T-helper 1 cell treated with Interleukin-12 subunit alpha and Interleukin-12 subunit beta and Interleukin-4 antibody, amounts not matched to agents 30 μg/mL and 1 μg/mL, for 36 hours (primary cell): ENCODE data around the gene CD93.

Experiments
- H3K27ac Mint-ChIP-seq: one replicate; pipeline ENCODE4 v1.8.0; 2021; ENCODE audit warnings: mild to moderate bottlenecking, mixed read lengths
- H3K27me3 Mint-ChIP-seq: one replicate; pipeline ENCODE4 v1.8.0; 2021; ENCODE audit warnings: low read depth, mixed read lengths
- H3K36me3 Mint-ChIP-seq: one replicate; pipeline ENCODE4 v1.8.0; 2021; ENCODE audit warnings: low read depth, mixed read lengths
- H3K4me1 Mint-ChIP-seq: one replicate; pipeline ENCODE4 v1.8.0; 2021; ENCODE audit warnings: low read depth, mixed read lengths
- H3K4me3 Mint-ChIP-seq: one replicate; pipeline ENCODE4 v1.8.0; 2021; ENCODE audit warnings: mild to moderate bottlenecking, moderate library complexity, mixed read lengths
- H3K9me3 Mint-ChIP-seq: one replicate; pipeline ENCODE4 v1.8.0; 2021; ENCODE audit warnings: mixed read lengths

The CD93 gene

GRCh38 chr20:23097636-23098580 is 11.8 kb upstream of the CD93 start:
- no peaks in the 10 kb centered on the region for H3K36me3 Mint-ChIP-seq
- peaks cover 8% of the 10 kb centered on the region for H3K27me3 Mint-ChIP-seq
- no peak overlapping the region for H3K4me3 Mint-ChIP-seq
- no peaks in the 10 kb centered on the region for H3K9me3 Mint-ChIP-seq
- H3K4me1 Mint-ChIP-seq = no peaks in the 10 kb centered on the region
- H3K27ac Mint-ChIP-seq = no peak overlapping the region

DNA sequence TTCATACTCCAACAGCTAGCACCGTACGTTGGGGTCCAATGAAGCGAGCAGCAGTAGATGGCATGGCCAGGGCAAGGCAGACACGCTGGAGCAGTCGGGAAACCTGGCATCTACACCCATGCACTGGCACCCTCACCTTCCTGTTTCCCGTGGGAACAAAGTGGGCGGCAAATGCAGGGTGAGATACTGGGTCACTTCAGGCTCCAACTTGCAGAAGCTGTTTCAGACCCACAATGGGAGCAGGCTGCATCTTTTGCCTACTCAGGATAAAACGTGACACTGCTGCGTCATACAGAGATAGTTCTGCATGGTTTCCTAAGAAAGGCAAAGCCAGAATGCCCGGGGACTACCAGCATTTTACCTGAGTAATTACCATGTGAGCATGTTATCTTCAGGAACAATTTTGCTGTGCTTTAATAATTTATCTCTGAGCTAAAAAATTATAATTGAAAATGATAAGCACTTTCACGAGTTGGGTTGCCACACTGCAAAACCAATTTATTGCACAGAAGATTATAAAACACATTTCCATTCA is 10.9 kb upstream of the CD93 start:
- Mint-ChIP-seq H3K27me3 (peaks cover 12% of the 10 kb centered on the region), H3K36me3 (no peaks in the 10 kb centered on the region), H3K4me3 (no peak overlapping the region), H3K9me3 (no peaks in the 10 kb centered on the region), H3K4me1 (no peaks in the 10 kb centered on the region), H3K27ac (no peak overlapping the region)

- Mint-ChIP-seq H3K4me1 (no peaks in the 10 kb centered on the region), H3K27me3 (peaks cover 13% of the 10 kb centered on the region), H3K36me3 (no peaks in the 10 kb centered on the region), H3K27ac (no peak overlapping the region), H3K4me3 (no peak overlapping the region), H3K9me3 (no peaks in the 10 kb centered on the region)
Measured at GRCh38 chr20:23096097-23096496, 10.0 kb upstream of the CD93 start.

- Mint-ChIP-seq H3K4me3 (no peak overlapping the region), H3K9me3 (no peaks in the 10 kb centered on the region), H3K27ac (no peak overlapping the region), H3K36me3 (no peaks in the 10 kb centered on the region), H3K27me3 (peaks cover 14% of the 10 kb centered on the region), H3K4me1 (no peaks in the 10 kb centered on the region)
Measured at GRCh38 chr20:23095499-23095898, 9.4 kb upstream of the CD93 start.

DNA sequence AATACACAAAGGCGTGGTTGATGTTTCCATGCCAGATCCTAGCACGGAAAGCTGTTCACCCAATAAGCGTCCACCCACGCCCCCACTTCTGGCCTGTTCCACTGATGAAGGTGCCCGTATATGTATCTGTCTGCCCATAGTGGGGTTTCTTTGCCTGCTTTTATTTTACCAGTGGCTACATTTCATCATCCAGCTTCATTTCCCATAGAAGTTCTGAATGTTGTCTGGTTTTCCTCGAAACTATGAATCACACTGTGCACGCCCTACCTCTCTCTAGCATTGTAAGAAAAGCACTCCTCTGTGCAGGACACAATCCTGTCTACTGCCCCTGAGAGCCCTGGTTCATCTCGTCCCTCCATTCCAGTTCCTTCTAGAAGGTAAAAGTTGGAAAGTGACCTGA is 8.8 kb upstream of the CD93 start:
- Mint-ChIP-seq H3K36me3 (no peaks in the 10 kb centered on the region), H3K27ac (no peak overlapping the region), H3K4me3 (no peak overlapping the region), H3K9me3 (no peaks in the 10 kb centered on the region), H3K27me3 (peaks cover 19% of the 10 kb centered on the region), H3K4me1 (no peaks in the 10 kb centered on the region)

DNA sequence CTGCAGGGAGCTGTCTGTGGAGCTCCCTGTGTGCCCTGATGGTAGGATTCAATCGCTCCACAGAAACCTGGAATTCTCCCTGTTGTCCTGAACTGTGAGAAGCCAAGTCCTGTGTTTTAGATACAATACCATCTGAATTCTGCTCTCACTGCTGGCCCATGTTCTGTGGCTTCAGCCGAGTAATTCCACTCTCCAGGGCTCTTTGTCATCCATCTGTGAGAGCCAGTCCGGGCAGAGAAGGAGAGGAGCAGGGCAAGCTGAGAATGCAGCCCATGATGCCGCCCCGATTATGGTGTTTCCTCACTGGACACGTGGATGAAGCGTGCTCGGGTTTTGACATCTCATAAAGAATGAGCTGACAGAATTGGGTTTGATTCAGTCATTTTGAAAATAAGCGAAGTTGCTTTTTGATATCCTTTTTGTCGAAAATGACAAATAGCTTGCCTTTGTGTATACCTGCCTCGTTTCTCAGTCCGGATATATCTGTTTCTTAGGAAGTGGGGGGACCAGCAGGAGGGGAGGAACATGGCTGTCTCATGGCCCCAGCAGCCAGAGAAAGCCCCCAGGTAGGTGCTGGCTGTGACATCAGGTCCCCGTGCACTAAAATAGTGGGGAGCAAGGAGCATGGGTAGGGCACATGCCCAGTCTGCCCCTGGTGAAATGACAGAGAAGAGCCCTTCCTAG is 8.2 kb upstream of the CD93 start:
- Mint-ChIP-seq H3K27me3 (peaks cover 19% of the 10 kb centered on the region), H3K27ac (no peak overlapping the region), H3K4me1 (no peaks in the 10 kb centered on the region), H3K4me3 (no peak overlapping the region), H3K36me3 (no peaks in the 10 kb centered on the region), H3K9me3 (no peaks in the 10 kb centered on the region)

GRCh38 chr20:23093613-23094012 is 7.5 kb upstream of the CD93 start:
- Mint-ChIP-seq H3K27ac (no peak overlapping the region), H3K4me3 (no peak overlapping the region), H3K9me3 (no peaks in the 10 kb centered on the region), H3K27me3 (peaks cover 19% of the 10 kb centered on the region), H3K4me1 (no peaks in the 10 kb centered on the region), H3K36me3 (no peaks in the 10 kb centered on the region)

DNA sequence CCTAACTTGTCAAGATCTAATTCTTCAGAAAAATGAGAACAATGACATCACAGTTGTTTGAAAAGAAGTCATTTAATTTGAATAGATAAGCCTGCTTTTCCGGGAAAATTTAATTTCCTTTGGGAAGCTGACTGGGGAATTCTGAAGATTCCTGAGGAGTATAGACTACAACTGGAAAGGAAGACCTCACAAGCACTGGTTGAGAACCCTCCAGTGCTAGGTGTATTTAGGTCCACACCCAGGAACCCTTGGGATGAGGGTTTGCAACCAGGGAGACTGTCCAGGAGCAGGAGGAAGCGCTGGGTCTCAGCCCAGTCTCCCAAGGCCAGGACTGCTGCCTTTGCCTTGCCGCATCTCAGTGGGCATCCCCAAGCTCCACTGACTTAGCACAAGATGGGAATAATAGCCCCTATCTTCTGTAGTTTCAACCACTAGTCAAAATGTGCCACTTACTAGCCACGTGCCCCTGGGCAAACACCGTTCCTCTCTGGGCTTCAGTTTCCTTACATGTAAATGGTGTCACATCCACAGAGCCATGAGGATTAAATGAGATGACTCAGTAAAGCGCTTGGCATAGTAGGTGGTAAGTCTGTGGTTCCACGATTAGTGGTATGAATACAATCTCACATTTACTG is 6.9 kb upstream of the CD93 start:
- Mint-ChIP-seq H3K4me1 (no peaks in the 10 kb centered on the region), H3K36me3 (no peaks in the 10 kb centered on the region), H3K9me3 (no peaks in the 10 kb centered on the region), H3K27ac (no peak overlapping the region), H3K4me3 (no peak overlapping the region), H3K27me3 (peaks cover 19% of the 10 kb centered on the region)

DNA sequence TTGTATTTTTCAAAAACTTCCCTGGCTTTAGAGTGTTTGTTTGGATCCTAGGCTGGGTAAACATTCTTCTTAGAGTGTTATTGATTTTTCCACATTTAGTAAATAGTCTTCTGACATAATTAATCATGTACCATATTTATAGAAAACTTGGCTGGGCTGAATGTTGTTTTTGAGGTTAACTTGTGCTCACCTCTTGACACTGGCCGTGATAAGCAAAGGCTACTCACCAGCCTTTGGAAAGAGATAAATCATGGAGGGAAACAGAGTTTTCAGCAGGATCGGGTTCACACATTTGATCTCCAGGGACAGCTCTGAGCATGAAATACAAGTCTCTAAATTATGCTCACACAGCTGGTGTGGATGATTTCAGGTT is 6.2 kb upstream of the CD93 start:
- Mint-ChIP-seq H3K9me3 (no peaks in the 10 kb centered on the region), H3K4me3 (no peak overlapping the region), H3K27me3 (peaks cover 19% of the 10 kb centered on the region), H3K4me1 (peaks cover 2% of the 10 kb centered on the region), H3K27ac (no peak overlapping the region), H3K36me3 (no peaks in the 10 kb centered on the region)

DNA sequence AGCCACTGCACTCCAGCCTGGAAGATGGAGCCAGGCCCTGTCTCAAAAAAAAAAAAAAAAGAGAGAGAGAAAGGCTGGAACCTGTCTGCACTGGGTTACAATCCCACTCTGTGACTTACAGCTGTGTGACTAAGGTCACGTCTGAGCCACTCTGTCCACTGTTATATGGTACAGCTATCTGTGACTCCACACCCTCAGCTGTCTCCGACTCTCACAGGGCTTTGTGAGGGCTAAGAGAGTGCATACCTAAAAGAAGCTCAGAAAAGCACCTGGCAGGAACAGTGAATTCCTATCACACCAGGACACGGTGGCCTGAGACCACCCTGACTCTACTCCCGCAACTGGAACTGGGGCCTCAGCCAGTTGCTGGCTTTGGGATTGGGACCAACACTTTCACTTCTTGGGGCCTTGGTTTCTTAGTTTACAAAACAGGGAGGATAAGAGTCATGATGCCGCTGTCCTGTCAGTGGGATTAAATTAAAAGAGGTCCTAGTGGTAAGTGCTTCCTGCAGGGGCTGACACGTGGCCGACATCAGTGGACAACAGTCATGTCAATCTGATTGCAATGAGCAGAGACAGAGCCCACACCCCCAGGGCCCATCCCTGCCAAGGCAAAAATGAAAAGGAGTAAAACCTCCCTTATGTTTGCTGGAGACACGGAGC is 5.7 kb upstream of the CD93 start:
- no peaks in the 10 kb centered on the region for H3K9me3 Mint-ChIP-seq

GRCh38 chr20:23090878-23091277 is 4.8 kb upstream of the CD93 start:
- no peaks in the 10 kb centered on the region for H3K36me3 Mint-ChIP-seq
- peaks cover 19% of the 10 kb centered on the region for H3K27me3 Mint-ChIP-seq
- no peaks in the 10 kb centered on the region for H3K9me3 Mint-ChIP-seq

More for the DNA sequence above, 5.7 kb upstream of the CD93 start:
- no peaks in the 10 kb centered on the region for H3K36me3 Mint-ChIP-seq
- no peak overlapping the region for H3K4me3 Mint-ChIP-seq
- peaks cover 19% of the 10 kb centered on the region for H3K27me3 Mint-ChIP-seq
- H3K27ac Mint-ChIP-seq = no peak overlapping the region
- H3K4me1 Mint-ChIP-seq = peaks cover 7% of the 10 kb centered on the region

DNA sequence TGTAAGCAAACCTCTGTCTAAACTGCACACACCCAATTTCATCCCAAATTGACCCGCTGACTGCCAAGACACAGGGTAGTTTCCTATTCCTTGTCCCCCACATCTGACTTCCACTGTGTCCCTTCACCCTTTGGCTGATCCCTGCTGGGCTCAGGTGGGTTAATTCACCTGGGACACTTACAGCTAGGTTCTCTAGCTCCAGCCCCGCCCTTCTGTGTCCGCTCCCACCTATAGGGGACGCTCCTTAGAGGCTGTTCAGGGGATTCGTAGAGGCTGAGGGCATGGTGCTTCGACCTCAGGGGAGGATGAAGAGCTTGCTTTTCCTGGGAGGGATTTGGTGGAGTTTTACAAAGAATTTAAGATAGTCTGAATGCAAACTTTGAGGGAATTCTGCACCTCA is 4.0 kb upstream of the CD93 start:
- H3K4me3 Mint-ChIP-seq = no peak overlapping the region
- peaks cover 18% of the 10 kb centered on the region for H3K27me3 Mint-ChIP-seq
- H3K27ac Mint-ChIP-seq = no peak overlapping the region
- no peaks in the 10 kb centered on the region for H3K9me3 Mint-ChIP-seq
- H3K36me3 Mint-ChIP-seq = no peaks in the 10 kb centered on the region
- peaks cover 13% of the 10 kb centered on the region for H3K4me1 Mint-ChIP-seq

More at GRCh38 chr20:23090878-23091277, 4.8 kb upstream of the CD93 start:
- Mint-ChIP-seq H3K4me3 (no peak overlapping the region), H3K4me1 (peaks cover 13% of the 10 kb centered on the region), H3K27ac (no peak overlapping the region)

- peaks cover 11% of the 10 kb centered on the region for H3K27me3 Mint-ChIP-seq
- H3K9me3 Mint-ChIP-seq = no peaks in the 10 kb centered on the region
- H3K4me1 Mint-ChIP-seq = peaks cover 13% of the 10 kb centered on the region
- H3K36me3 Mint-ChIP-seq = no peaks in the 10 kb centered on the region
- no peak overlapping the region for H3K4me3 Mint-ChIP-seq
- H3K27ac Mint-ChIP-seq = no peak overlapping the region
Measured at GRCh38 chr20:23088866-23089265, 2.7 kb upstream of the CD93 start.

DNA sequence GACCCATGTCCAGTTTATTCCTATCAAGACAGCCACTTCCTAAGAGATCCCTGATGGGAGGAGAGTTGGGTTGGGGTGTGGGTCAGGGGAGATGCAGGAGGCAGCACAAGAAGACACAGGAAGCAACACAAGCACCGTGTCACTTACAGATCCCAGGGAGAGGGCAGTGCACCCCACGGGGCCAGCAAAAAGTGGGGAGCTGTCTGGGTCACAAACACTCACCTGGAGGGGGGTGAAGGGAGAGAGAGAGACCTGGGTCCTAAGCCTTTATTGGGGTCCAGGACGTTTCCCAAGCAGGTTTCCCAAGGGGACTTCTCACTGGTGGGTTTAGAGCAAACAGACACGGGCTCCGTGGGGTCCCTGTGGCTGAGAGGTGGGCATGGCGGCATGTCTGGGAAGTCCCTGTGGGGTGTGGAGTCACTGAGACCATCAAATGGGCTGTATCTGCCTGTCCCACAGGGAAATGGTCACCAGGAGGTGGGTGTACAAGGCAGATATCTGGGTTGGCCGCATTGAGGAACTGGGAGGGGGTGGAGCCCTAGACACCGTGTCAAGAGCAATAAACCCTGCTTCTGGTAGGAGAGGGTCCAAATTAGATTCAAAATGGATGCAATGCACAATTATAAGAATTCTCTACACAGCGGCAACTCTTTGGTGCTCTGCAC is 1.6 kb upstream of the CD93 start:
- H3K27ac Mint-ChIP-seq = no peak overlapping the region
- H3K9me3 Mint-ChIP-seq = no peaks in the 10 kb centered on the region
- no peak overlapping the region for H3K4me3 Mint-ChIP-seq
- H3K4me1 Mint-ChIP-seq = peaks cover 18% of the 10 kb centered on the region
- peaks cover 11% of the 10 kb centered on the region for H3K27me3 Mint-ChIP-seq
- no peaks in the 10 kb centered on the region for H3K36me3 Mint-ChIP-seq
